PFSK-1 (cell line): Measurements from ENCODE around the gene GIPC1.

ENCODE experiments used
- POLR2AphosphoS5 ChIP-seq: IDR thresholded peaks from 2 replicates; pipeline ENCODE4 v1.6.1; 2012; ENCODE audit warnings: low read depth, mild to moderate bottlenecking, control low read depth, low read length, moderate library complexity
- SIN3A ChIP-seq: IDR thresholded peaks from 2 replicates; pipeline ENCODE4 v1.6.1; 2012; ENCODE audit warnings: mild to moderate bottlenecking, low read length, moderate library complexity, borderline replicate concordance; ENCODE audit not compliant: insufficient read depth
- TAF1 ChIP-seq: IDR thresholded peaks from 2 replicates; pipeline ENCODE4 v1.6.1; 2012; ENCODE audit warnings: low read length, control low read depth, borderline replicate concordance; ENCODE audit not compliant: insufficient read depth
- TF ChIP-seq, protein P1 (sequence below), 2 experiments: IDR thresholded peaks; 2 replicates each; pipeline versions ENCODE4 v1.6.1 to v1.8.0; 2011 to 2012; ENCODE audit warnings: low read depth in 2 of 2, low read length in 2 of 2, control low read depth in 1 of 2, inconsistent platforms in 1 of 2, mild to moderate bottlenecking in 1 of 2, moderate library complexity in 1 of 2; ENCODE audit not compliant: insufficient read depth in 1 of 2

DNA sequence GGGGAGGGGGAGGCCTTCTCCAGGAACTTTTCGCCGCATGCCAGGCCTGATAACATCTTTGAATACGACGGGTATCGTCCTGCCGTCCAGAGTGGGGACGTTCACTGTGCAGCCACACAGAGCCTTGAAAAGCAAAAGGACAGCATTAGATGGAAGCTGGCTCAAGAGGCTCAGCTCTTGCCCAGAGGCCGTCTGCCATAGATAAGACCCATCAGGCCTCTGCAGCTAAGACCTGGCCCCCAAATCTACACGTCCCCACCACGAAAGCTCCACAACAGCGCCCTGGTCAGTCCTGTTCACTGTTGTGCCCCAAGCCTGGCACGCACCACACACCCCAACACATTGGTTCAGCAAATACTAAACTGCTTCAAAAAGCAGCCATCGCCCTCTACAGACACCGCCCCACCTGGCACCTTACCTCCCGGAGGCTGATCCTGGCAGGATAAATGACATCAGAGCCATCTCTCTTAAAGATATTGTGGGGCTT is 20.2 kb upstream of the GIPC1 start:
- TF ChIP-seq POLR2AphosphoS5 (no peak), TAF1 (no peak), SIN3A (no peak)
- TF ChIP-seq, protein P1, sequence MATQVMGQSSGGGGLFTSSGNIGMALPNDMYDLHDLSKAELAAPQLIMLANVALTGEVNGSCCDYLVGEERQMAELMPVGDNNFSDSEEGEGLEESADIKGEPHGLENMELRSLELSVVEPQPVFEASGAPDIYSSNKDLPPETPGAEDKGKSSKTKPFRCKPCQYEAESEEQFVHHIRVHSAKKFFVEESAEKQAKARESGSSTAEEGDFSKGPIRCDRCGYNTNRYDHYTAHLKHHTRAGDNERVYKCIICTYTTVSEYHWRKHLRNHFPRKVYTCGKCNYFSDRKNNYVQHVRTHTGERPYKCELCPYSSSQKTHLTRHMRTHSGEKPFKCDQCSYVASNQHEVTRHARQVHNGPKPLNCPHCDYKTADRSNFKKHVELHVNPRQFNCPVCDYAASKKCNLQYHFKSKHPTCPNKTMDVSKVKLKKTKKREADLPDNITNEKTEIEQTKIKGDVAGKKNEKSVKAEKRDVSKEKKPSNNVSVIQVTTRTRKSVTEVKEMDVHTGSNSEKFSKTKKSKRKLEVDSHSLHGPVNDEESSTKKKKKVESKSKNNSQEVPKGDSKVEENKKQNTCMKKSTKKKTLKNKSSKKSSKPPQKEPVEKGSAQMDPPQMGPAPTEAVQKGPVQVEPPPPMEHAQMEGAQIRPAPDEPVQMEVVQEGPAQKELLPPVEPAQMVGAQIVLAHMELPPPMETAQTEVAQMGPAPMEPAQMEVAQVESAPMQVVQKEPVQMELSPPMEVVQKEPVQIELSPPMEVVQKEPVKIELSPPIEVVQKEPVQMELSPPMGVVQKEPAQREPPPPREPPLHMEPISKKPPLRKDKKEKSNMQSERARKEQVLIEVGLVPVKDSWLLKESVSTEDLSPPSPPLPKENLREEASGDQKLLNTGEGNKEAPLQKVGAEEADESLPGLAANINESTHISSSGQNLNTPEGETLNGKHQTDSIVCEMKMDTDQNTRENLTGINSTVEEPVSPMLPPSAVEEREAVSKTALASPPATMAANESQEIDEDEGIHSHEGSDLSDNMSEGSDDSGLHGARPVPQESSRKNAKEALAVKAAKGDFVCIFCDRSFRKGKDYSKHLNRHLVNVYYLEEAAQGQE (IDR thresholded peaks at IDR 0.05; ENCODE audit: insufficient read depth in 1 of 2, low read depth in 2 of 2, low read length in 2 of 2) = no peak
